ENCODE measurements around the gene HSBP1.

Gene HSBP1

GRCh38 chr16:83849421-83849820, 41.6 kb downstream of the HSBP1 start:
- no peak for TF ChIP-seq CTCF (IDR thresholded peaks at IDR 0.05; ENCODE audit: low read depth, low read length, missing control alignments)
- in situ Hi-C loops (cut with HindIII; ENCODE audit: low sequenced_read_pairs), result no loop called here
- DNase-seq (ENCODE audit: low read depth), result no peak
- H3K4me3 ChIP-seq (ENCODE audit: low read depth, low read length), result no peak overlapping the region

- no peak for TF ChIP-seq CTCF (IDR thresholded peaks at IDR 0.05; ENCODE audit: low read depth, low read length, missing control alignments)
Measured at GRCh38 chr16:83850947-83851346, 43.2 kb downstream of the HSBP1 start.

DNA sequence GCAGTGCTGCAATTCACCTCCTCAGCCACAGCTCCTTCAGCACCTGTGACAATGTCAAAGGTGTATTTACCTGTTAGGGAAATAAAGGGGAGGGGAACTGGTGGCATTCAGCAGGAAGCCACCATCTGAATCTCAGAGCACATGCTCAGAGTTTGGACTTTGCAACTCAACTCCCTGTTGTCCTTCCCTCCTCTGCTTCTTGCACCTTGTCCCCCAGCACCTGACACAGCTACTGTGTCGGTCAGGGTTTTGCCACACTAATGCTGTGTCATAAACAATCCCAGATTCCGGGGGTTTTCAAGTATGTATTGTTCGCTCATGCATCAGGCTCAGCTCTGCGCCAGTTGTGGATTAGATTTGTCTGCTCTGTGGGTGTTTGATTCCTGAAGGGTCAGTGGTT, 43.7 kb downstream of the HSBP1 start:
- no peak overlapping the region for H3K4me3 ChIP-seq (ENCODE audit: low read depth, low read length)
- in situ Hi-C loops (cut with HindIII; ENCODE audit: low sequenced_read_pairs), result no loop called here
- no peak for TF ChIP-seq CTCF (IDR thresholded peaks at IDR 0.05; ENCODE audit: low read depth, low read length, missing control alignments)
- DNase-seq (ENCODE audit: low read depth), result no peak

More at GRCh38 chr16:83850947-83851346, 43.2 kb downstream of the HSBP1 start:
- in situ Hi-C loops (cut with HindIII; ENCODE audit: low sequenced_read_pairs), result no loop called here
- no peak for DNase-seq (ENCODE audit: low read depth)
- no peak overlapping the region for H3K4me3 ChIP-seq (ENCODE audit: low read depth, low read length)

- H3K4me3 ChIP-seq (ENCODE audit: low read depth, low read length), result no peak overlapping the region
- in situ Hi-C loops (cut with HindIII; ENCODE audit: low sequenced_read_pairs), result no loop called here
- no peak for TF ChIP-seq CTCF (IDR thresholded peaks at IDR 0.05; ENCODE audit: low read depth, low read length, missing control alignments)
- no peak for DNase-seq (ENCODE audit: low read depth)
Measured at GRCh38 chr16:83852774-83853173, 45.0 kb downstream of the HSBP1 start.

DNA sequence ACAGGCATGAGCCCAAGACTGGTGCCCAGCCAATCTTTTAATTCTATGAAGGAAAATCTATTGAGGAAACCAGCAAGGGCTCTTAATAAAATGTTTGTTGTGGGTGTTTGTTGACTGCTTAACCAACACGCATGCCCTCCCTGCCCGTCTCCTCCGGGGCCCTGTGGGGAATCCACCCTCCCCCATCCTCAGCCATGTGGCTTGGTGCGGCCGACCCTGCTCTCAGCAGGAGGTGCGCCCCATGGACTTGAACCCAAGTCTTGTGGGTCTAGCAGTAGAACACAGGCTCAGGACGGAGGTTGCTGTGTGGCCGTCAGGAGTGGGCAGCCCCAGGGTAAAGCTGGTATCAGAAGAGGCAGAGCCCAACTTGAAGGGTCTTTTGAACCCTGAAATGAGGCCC, 46.1 kb downstream of the HSBP1 start:
- TF ChIP-seq CTCF (IDR thresholded peaks at IDR 0.05; ENCODE audit: low read depth, low read length, missing control alignments), result no peak
- DNase-seq (ENCODE audit: low read depth), result no peak
- no peak overlapping the region for H3K4me3 ChIP-seq (ENCODE audit: low read depth, low read length)
- in situ Hi-C loops (cut with HindIII; ENCODE audit: low sequenced_read_pairs), result no loop called here

GRCh38 chr16:83854420-83854819, 46.6 kb downstream of the HSBP1 start:
- no peak for DNase-seq (ENCODE audit: low read depth)
- H3K4me3 ChIP-seq (ENCODE audit: low read depth, low read length), result no peak overlapping the region
- in situ Hi-C loops (cut with HindIII; ENCODE audit: low sequenced_read_pairs), result no loop called here
- TF ChIP-seq CTCF (IDR thresholded peaks at IDR 0.05; ENCODE audit: low read depth, low read length, missing control alignments), result no peak

DNA sequence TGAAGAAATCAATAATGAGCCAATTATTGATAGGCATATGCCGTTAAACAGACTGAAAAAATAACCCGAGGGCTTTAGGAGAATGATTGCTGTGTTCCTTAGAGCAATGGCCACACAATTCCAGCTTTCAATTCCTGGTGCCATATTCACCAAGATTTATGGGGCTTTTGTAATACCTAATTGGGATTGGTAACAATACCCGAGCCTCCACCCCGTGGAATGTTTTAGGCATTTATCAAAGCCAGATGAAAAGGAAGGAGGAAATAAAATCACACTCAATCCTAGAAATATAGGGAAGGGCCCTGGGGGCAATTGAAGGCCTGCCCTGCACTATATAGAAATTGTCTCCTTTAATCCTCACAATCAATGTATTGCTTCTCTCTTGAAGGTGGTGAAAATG, 49.0 kb downstream of the HSBP1 start:
- in situ Hi-C loops (cut with HindIII; ENCODE audit: low sequenced_read_pairs), result no loop called here
- TF ChIP-seq CTCF (IDR thresholded peaks at IDR 0.05; ENCODE audit: low read depth, low read length, missing control alignments), result no peak
- DNase-seq (ENCODE audit: low read depth), result no peak

More for the DNA sequence above, 49.0 kb downstream of the HSBP1 start:
- no peak overlapping the region for H3K4me3 ChIP-seq (ENCODE audit: low read depth, low read length)

Data from astrocyte of the cerebellum (primary cell).